GM12878 (cell line): ENCODE results near the gene GALNT17. TPM values are rescaled to one million over a fixed set of nuclear protein-coding genes. Genes with fewer than 3 reads are reported as not detected.

Source experiments
- ATAC-seq: fragments of 200-7000 bp; cut with Tn5 transposase; 3 replicates; pipeline ENCODE4 v1.9.1; 2020; ENCODE audit warnings: mild to moderate bottlenecking, moderate library complexity
- BruUV-seq: library from RNA; stranded (reverse); fragments of 400-500 nt; replicated peaks from 2 replicates; lab custom pipeline; 2021; lab: Mats Ljungman, UMichigan
- CTCF ChIA-PET: fragments of 300-600 bp; sonication (Branson Sonifier 250); formaldehyde crosslinking; extraction: SDS; loops from one replicate; lab custom pipeline; 2021; ENCODE audit warnings: inconsistent platforms; lab: Yijun Ruan, JAX
- POLR2A ChIA-PET: fragments of 350-600 bp; formaldehyde crosslinking; extraction: SDS; loops from one replicate; lab custom pipeline; 2021; ENCODE audit warnings: inconsistent platforms; lab: Charles Lee
- RAD21 ChIA-PET: fragments of 300-600 bp; sonication (Branson Sonifier 250); formaldehyde crosslinking; loops from one replicate; lab custom pipeline; 2023; ENCODE audit warnings: antibody characterized with exemption; ENCODE audit not compliant: unreplicated experiment; lab: Charles Lee
- SMC1A ChIA-PET: fragments of 300-600 bp; sonication (Branson Sonifier 250); formaldehyde crosslinking; loops from one replicate; lab custom pipeline; 2023; ENCODE audit not compliant: unreplicated experiment, uncharacterized antibody; lab: Charles Lee
- DNase-seq: peaks from one replicate; pipeline ENCODE4 v3.0.0-alpha.2; 2011; ENCODE audit warnings: low read depth, low spot score
- FAIRE-seq: peaks from 3 replicates; lab custom pipeline; 2011; peaks lifted over from hg19 to GRCh38; lab: Jason Lieb, UNC
- H2AFZ ChIP-seq: 2 replicates; pipeline ENCODE4 v1.6.0; 2011; ENCODE audit warnings: low read depth, low read length, control low read depth; ENCODE audit not compliant: control insufficient read depth
- H3K27ac ChIP-seq: 2 replicates; pipeline ENCODE4 v1.5.1; 2011; ENCODE audit warnings: control low read depth; ENCODE audit not compliant: control insufficient read depth, insufficient read depth
- H3K27me3 ChIP-seq, 2 experiments: replicated peaks in 1 of 2; 2 replicates each; pipeline versions ENCODE4 v1.6.0 to v1.6.1; 2011; ENCODE audit warnings: low read length in 1 of 2; ENCODE audit not compliant: control insufficient read depth in 2 of 2, insufficient read depth in 2 of 2
- H3K36me3 ChIP-seq, 2 experiments: 2 replicates each; pipeline ENCODE4 v1.5.1; 2011; ENCODE audit warnings: low read length in 1 of 2; ENCODE audit not compliant: control insufficient read depth in 2 of 2, insufficient read depth in 2 of 2
- H3K4me1 ChIP-seq: 2 replicates; pipeline ENCODE4 v1.6.1; 2011; ENCODE audit warnings: mild to moderate bottlenecking, low read length, moderate library complexity, mixed read lengths; ENCODE audit not compliant: control insufficient read depth, insufficient read depth
- H3K4me2 ChIP-seq: 2 replicates; pipeline ENCODE4 v1.6.0; 2011; ENCODE audit warnings: control low read depth; ENCODE audit not compliant: control insufficient read depth, insufficient read depth
- H3K4me3 ChIP-seq: fragments of 200-600 bp; sonication (generic); 2 replicates; pipeline ENCODE4 v1.5.1; 2016
- H3K79me2 ChIP-seq: 2 replicates; pipeline ENCODE4 v1.6.0; 2011; ENCODE audit warnings: low read length; ENCODE audit not compliant: control insufficient read depth, insufficient read depth
- H3K9ac ChIP-seq: 2 replicates; pipeline ENCODE4 v1.8.0; 2011; ENCODE audit warnings: low read length, control low read depth, mixed read lengths; ENCODE audit not compliant: control insufficient read depth, insufficient read depth
- H3K9me3 ChIP-seq: replicated peaks from 3 replicates; pipeline ENCODE4 v1.5.1; 2011; ENCODE audit warnings: mild to moderate bottlenecking, low read length; ENCODE audit not compliant: control insufficient read depth, insufficient read depth
- H4K20me1 ChIP-seq: 2 replicates; pipeline ENCODE4 v1.6.0; 2011; ENCODE audit not compliant: control insufficient read depth, insufficient read depth
- BACH1 ChIP-seq: fragments of 450-650 bp; IDR thresholded peaks from 2 replicates; pipeline ENCODE4 v1.6.1; 2017; ENCODE audit warnings: mild to moderate bottlenecking, borderline replicate concordance
- CBFB ChIP-seq: IDR thresholded peaks from 2 replicates; pipeline ENCODE4 v1.6.1; 2016; ENCODE audit warnings: antibody characterized with exemption, low read depth
- CREB1 ChIP-seq: IDR thresholded peaks from 2 replicates; pipeline ENCODE4 v1.6.1; 2012; ENCODE audit warnings: low read depth, mild to moderate bottlenecking, inconsistent platforms
- EED ChIP-seq: sonication (generic); IDR thresholded peaks from 2 replicates; pipeline ENCODE4 v1.6.1; 2016; ENCODE audit warnings: antibody characterized with exemption, low read depth
- NR2F1 ChIP-seq: fragments of 450-650 bp; conservative IDR thresholded peaks from 2 replicates; pipeline ENCODE4 v1.6.1; 2017; ENCODE audit warnings: mild to moderate bottlenecking
- SIX5 ChIP-seq: IDR thresholded peaks from 2 replicates; pipeline ENCODE4 v1.6.1; 2011; ENCODE audit warnings: mild to moderate bottlenecking, low read depth, low read length, moderate library complexity; ENCODE audit not compliant: severe bottlenecking
- SREBF2 ChIP-seq: IDR thresholded peaks from 2 replicates; pipeline ENCODE4 v1.6.1; 2012; ENCODE audit warnings: mild to moderate bottlenecking, low read length
- YBX1 ChIP-seq: fragments of 450-650 bp; IDR thresholded peaks from 2 replicates; pipeline ENCODE4 v1.6.1; 2016; ENCODE audit warnings: antibody characterized with exemption
- ZNF384 ChIP-seq: IDR thresholded peaks from 2 replicates; pipeline ENCODE4 v1.6.1; 2012; ENCODE audit warnings: low read depth, mild to moderate bottlenecking, low read length, improper control_type of control experiment, borderline replicate concordance
- ZSCAN29 ChIP-seq: fragments of 450-650 bp; IDR thresholded peaks from 2 replicates; pipeline ENCODE4 v1.6.1; 2017; ENCODE audit warnings: mild to moderate bottlenecking, moderate library complexity
- WGBS: methylation state at CpG from one replicate; pipeline ENCODE4 v1.1.6; 2016; ENCODE audit warnings: low lambda C conversion rate; ENCODE audit not compliant: insufficient replicate concordance, insufficient coverage; ENCODE audit errors: missing lambda C conversion rate; 5-methylcytosine and 5-hydroxymethylcytosine counted together
- in situ Hi-C: fragments of 300-500 bp; cut with MboI; formaldehyde crosslinking; loops from 9 replicates; pipeline ENCODE4 v1.14.3; 2018; ENCODE audit warnings: mixed read lengths
- intact Hi-C: fragments of 100-400 bp; cut with micrococcal nuclease; formaldehyde crosslinking; loops from one replicate; pipeline ENCODE4 v1.14.2; 2022; ENCODE audit not compliant: unreplicated experiment
- polyA plus RNA-seq, 11 experiments: library from polyadenylated mRNA; depleted of rRNA in 4 of 11; unstranded in 6 of 11; stranded (reverse) in 5 of 11; fragments of >200 nt; fragmentation: Nextera tagmentation in 4 of 11; fragmentation: Illumina TruSeq in 1 of 11; extraction: Ambion mirVana in 4 of 11; extraction: Trizol in 1 of 11; gene quantifications; 1 replicate in 1 of 11; 2 replicates in 10 of 11; pipeline versions ENCODE4 v1.2.1 to v1.2.3, GENCODE V29; 2011 to 2016; ENCODE audit warnings: inconsistent platforms in 2 of 11, missing spikeins in 2 of 11, low read depth in 1 of 11
- total RNA-seq, 4 experiments: library from RNA; depleted of rRNA in 3 of 4; stranded (reverse); fragments of >200 nt in 3 of 4; fragmentation: Illumina TruSeq in 1 of 4; extraction: Trizol in 1 of 4; gene quantifications; 2 replicates each; pipeline versions ENCODE4 v1.2.1 to v1.2.3, GENCODE V29; 2013 to 2021
- TF ChIP-seq, protein P1 (sequence below): IDR thresholded peaks from 2 replicates; pipeline ENCODE4 v1.6.1; 2011; ENCODE audit warnings: borderline replicate concordance, low read depth, mild to moderate bottlenecking, moderate library complexity, mixed read lengths, low read length; ENCODE audit not compliant: insufficient read depth; ENCODE audit errors: extremely low read length
- TF ChIP-seq, protein P2 (sequence below): IDR thresholded peaks from 2 replicates; pipeline ENCODE4 v1.6.1; 2012; ENCODE audit warnings: low read depth, low read length, improper control_type of control experiment
- TF ChIP-seq, protein P3 (sequence below): fragments of 450-650 bp; formaldehyde crosslinking; IDR thresholded peaks from 2 replicates; pipeline ENCODE4 v1.4.0; 2020; ENCODE audit warnings: mild to moderate bottlenecking, moderate library complexity
- TF ChIP-seq, protein P4 (sequence below): fragments of 450-650 bp; IDR thresholded peaks from 2 replicates; pipeline ENCODE4 v1.6.1; 2018; ENCODE audit warnings: mild to moderate bottlenecking, low read depth, moderate library complexity; ENCODE audit not compliant: partially characterized antibody

GALNT17 gene
- total and polyA plus RNA-seq, 10 of the 15 experiments (the other 5 are each of a cell fraction or from before 2014, with no cell fraction given): 0.12 to 0.15 TPM; not detected in 8

DNA sequence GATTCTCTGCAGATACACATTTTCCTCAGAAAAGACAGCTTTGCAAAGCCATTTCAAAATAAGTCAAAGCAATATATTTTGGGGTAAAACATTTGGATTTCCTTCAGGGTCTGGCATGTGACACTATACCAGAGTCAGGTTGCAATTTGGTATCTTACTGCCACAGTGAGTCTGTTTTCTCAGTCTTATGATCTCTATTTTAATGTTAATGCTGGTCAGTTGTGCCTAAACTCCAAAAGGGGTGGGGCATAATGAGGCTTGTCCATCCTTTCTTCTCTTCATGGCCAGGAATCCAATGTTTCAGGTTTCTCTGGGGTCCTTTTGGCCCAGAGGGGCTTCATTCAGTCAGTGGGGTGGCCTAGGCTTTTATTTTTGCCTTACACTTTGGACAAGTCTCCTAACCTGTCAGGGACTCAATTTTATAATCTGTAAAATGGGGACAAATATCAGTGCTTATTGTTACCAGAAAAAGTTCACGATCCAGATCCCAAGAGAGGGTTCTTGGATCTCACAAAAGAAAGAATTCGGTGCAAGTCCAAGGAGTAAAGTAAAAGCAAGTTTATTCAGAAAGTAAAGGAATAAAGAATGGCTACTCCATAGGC is 341.5 kb downstream of the GALNT17 start:
- DNase-seq: no peak
- BruUV-seq: no TSS peak
- Histone ChIP-seq H3K27ac (no peak overlapping the region), H3K4me2 (no peak overlapping the region), H3K9ac (no peak overlapping the region)
- TF ChIP-seq, protein P1, sequence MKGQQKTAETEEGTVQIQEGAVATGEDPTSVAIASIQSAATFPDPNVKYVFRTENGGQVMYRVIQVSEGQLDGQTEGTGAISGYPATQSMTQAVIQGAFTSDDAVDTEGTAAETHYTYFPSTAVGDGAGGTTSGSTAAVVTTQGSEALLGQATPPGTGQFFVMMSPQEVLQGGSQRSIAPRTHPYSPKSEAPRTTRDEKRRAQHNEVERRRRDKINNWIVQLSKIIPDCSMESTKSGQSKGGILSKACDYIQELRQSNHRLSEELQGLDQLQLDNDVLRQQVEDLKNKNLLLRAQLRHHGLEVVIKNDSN: no peak
- TF ChIP-seq ZNF384: no peak
- TF ChIP-seq CREB1: no peak
- no peak for TF ChIP-seq CBFB
- no peak for TF ChIP-seq NR2F1
- TF ChIP-seq, protein P2, sequence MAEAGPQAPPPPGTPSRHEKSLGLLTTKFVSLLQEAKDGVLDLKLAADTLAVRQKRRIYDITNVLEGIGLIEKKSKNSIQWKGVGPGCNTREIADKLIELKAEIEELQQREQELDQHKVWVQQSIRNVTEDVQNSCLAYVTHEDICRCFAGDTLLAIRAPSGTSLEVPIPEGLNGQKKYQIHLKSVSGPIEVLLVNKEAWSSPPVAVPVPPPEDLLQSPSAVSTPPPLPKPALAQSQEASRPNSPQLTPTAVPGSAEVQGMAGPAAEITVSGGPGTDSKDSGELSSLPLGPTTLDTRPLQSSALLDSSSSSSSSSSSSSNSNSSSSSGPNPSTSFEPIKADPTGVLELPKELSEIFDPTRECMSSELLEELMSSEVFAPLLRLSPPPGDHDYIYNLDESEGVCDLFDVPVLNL: no peak
- TF ChIP-seq YBX1: no peak
- TF ChIP-seq, protein P3, sequence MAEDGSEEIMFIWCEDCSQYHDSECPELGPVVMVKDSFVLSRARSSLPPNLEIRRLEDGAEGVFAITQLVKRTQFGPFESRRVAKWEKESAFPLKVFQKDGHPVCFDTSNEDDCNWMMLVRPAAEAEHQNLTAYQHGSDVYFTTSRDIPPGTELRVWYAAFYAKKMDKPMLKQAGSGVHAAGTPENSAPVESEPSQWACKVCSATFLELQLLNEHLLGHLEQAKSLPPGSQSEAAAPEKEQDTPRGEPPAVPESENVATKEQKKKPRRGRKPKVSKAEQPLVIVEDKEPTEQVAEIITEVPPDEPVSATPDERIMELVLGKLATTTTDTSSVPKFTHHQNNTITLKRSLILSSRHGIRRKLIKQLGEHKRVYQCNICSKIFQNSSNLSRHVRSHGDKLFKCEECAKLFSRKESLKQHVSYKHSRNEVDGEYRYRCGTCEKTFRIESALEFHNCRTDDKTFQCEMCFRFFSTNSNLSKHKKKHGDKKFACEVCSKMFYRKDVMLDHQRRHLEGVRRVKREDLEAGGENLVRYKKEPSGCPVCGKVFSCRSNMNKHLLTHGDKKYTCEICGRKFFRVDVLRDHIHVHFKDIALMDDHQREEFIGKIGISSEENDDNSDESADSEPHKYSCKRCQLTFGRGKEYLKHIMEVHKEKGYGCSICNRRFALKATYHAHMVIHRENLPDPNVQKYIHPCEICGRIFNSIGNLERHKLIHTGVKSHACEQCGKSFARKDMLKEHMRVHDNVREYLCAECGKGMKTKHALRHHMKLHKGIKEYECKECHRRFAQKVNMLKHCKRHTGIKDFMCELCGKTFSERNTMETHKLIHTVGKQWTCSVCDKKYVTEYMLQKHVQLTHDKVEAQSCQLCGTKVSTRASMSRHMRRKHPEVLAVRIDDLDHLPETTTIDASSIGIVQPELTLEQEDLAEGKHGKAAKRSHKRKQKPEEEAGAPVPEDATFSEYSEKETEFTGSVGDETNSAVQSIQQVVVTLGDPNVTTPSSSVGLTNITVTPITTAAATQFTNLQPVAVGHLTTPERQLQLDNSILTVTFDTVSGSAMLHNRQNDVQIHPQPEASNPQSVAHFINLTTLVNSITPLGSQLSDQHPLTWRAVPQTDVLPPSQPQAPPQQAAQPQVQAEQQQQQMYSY: no peak
- TF ChIP-seq SREBF2: no peak
- TF ChIP-seq ZSCAN29: no peak
- TF ChIP-seq EED: no peak
- TF ChIP-seq SIX5: no peak
- TF ChIP-seq, protein P4, sequence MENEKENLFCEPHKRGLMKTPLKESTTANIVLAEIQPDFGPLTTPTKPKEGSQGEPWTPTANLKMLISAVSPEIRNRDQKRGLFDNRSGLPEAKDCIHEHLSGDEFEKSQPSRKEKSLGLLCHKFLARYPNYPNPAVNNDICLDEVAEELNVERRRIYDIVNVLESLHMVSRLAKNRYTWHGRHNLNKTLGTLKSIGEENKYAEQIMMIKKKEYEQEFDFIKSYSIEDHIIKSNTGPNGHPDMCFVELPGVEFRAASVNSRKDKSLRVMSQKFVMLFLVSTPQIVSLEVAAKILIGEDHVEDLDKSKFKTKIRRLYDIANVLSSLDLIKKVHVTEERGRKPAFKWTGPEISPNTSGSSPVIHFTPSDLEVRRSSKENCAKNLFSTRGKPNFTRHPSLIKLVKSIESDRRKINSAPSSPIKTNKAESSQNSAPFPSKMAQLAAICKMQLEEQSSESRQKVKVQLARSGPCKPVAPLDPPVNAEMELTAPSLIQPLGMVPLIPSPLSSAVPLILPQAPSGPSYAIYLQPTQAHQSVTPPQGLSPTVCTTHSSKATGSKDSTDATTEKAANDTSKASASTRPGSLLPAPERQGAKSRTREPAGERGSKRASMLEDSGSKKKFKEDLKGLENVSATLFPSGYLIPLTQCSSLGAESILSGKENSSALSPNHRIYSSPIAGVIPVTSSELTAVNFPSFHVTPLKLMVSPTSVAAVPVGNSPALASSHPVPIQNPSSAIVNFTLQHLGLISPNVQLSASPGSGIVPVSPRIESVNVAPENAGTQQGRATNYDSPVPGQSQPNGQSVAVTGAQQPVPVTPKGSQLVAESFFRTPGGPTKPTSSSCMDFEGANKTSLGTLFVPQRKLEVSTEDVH: no peak
- no peak for TF ChIP-seq BACH1
- TF ChIP-seq, all 136 proteins: peak for 0
- H3K9me3 ChIP-seq: no peaks in the 10 kb centered on the region; the same call in 2 of the 3 replicates
- H3K4me3 ChIP-seq: no peak overlapping the region
- no peaks in the 10 kb centered on the region for H3K36me3 ChIP-seq
- H3K79me2 ChIP-seq: no peaks in the 10 kb centered on the region
- no peaks in the 10 kb centered on the region for H3K4me1 ChIP-seq
- RAD21 ChIA-PET: no interaction called here
- POLR2A ChIA-PET: no interaction called here
- no peak for ATAC-seq
- H4K20me1 ChIP-seq: no peaks in the 10 kb centered on the region
- CTCF ChIA-PET: no interaction called here
- intact Hi-C loops: no loop called here
- WGBS: 12% methylated on average over 2 of the region's 2 CpGs
- in situ Hi-C loops: no loop called here
- SMC1A ChIA-PET: no interaction called here
- FAIRE-seq: no peak
- no peak overlapping the region for H2AFZ ChIP-seq
- no peaks in the 10 kb centered on the region for H3K27me3 ChIP-seq
